Activated CD4-positive, alpha-beta memory T cell treated with anti-CD3 and anti-CD28 coated beads, Interleukin-2, amount 10 ng/mL, durations not matched to agents 7 days and 5 days (primary cell): ENCODE results near the gene SART3. TPM values are rescaled to one million over a fixed set of nuclear protein-coding genes. Genes with fewer than 3 reads are reported as not detected.

Source experiments
- CTCF ChIA-PET: fragments of 350-600 bp; sonication (Branson Sonifier 250); formaldehyde crosslinking; loops from one replicate; lab custom pipeline; 2021; ENCODE audit warnings: antibody characterized with exemption, inconsistent platforms; lab: Charles Lee
- POLR2A ChIA-PET: fragments of 350-600 bp; sonication (Branson Sonifier 250); formaldehyde crosslinking; loops from one replicate; lab custom pipeline; 2021; ENCODE audit warnings: antibody characterized with exemption; lab: Charles Lee
- DNase-seq: peaks from one replicate; pipeline ENCODE4 v3.0.0-alpha.2; 2020
- H3K27ac Mint-ChIP-seq: one replicate; pipeline ENCODE4 v1.8.0; 2021; ENCODE audit warnings: mild to moderate bottlenecking, mixed read lengths
- H3K27me3 Mint-ChIP-seq: one replicate; pipeline ENCODE4 v1.8.0; 2021; ENCODE audit warnings: mixed read lengths
- H3K36me3 Mint-ChIP-seq: one replicate; pipeline ENCODE4 v1.8.0; 2021; ENCODE audit warnings: low read depth, mixed read lengths
- H3K4me1 Mint-ChIP-seq: one replicate; pipeline ENCODE4 v1.8.0; 2021; ENCODE audit warnings: mixed read lengths
- H3K4me3 Mint-ChIP-seq: one replicate; pipeline ENCODE4 v1.8.0; 2021; ENCODE audit warnings: mild to moderate bottlenecking, mixed read lengths
- H3K9me3 Mint-ChIP-seq: one replicate; pipeline ENCODE4 v1.8.0; 2021; ENCODE audit warnings: mixed read lengths
- total RNA-seq, 2 experiments: library from RNA; stranded (reverse); gene quantifications; one replicate each; pipeline ENCODE4 v1.2.3, GENCODE V29; 2021

Gene SART3
- total RNA-seq, 2 experiments from 2014 or later: 68.9 to 70.3 TPM

GRCh38 chr12:108543652-108544051 lies 17.3 kb downstream of the SART3 start:
- ChIA-PET POLR2A (interaction anchor here (1.4 kb wide), 1 partner anchor 8 kb away, joined by 3 read pairs; no protein-coding TSS in a partner anchor), CTCF (no interaction called here)
- no peaks in the 10 kb centered on the region for H3K27me3 Mint-ChIP-seq
- DNase-seq: no peak
- H3K4me1 Mint-ChIP-seq: peaks cover 18% of the 10 kb centered on the region
- no peak overlapping the region for H3K27ac Mint-ChIP-seq
- no peak overlapping the region for H3K4me3 Mint-ChIP-seq
- H3K36me3 Mint-ChIP-seq: peaks cover 64% of the 10 kb centered on the region
- H3K9me3 Mint-ChIP-seq: no peaks in the 10 kb centered on the region

GRCh38 chr12:108542320-108542719 lies 18.7 kb downstream of the SART3 start:
- Mint-ChIP-seq H3K27ac (no peak overlapping the region), H3K27me3 (no peaks in the 10 kb centered on the region), H3K4me3 (no peak overlapping the region), H3K9me3 (no peaks in the 10 kb centered on the region), H3K36me3 (peaks cover 66% of the 10 kb centered on the region), H3K4me1 (peaks cover 18% of the 10 kb centered on the region)
- DNase-seq: no peak
- ChIA-PET POLR2A (no interaction called here), CTCF (no interaction called here)

GRCh38 chr12:108538616-108539195 lies 22.3 kb downstream of the SART3 start:
- H3K4me1 Mint-ChIP-seq: peaks cover 18% of the 10 kb centered on the region
- POLR2A ChIA-PET: no interaction called here
- no peak overlapping the region for H3K27ac Mint-ChIP-seq
- no peak for DNase-seq
- no peaks in the 10 kb centered on the region for H3K9me3 Mint-ChIP-seq
- H3K27me3 Mint-ChIP-seq: no peaks in the 10 kb centered on the region
- peaks cover 70% of the 10 kb centered on the region for H3K36me3 Mint-ChIP-seq
- H3K4me3 Mint-ChIP-seq: no peak overlapping the region
- CTCF ChIA-PET: no interaction called here

GRCh38 chr12:108538146-108538545 lies 22.8 kb downstream of the SART3 start:
- no peak overlapping the region for H3K27ac Mint-ChIP-seq
- no peaks in the 10 kb centered on the region for H3K9me3 Mint-ChIP-seq
- H3K27me3 Mint-ChIP-seq: no peaks in the 10 kb centered on the region
- POLR2A ChIA-PET: interaction anchor here (0.8 kb wide), 2 partner anchors 19 to 23 kb away, joined by 3 read pairs; partner anchors contain the start of gene SART3
- no peak overlapping the region for H3K4me3 Mint-ChIP-seq
- H3K36me3 Mint-ChIP-seq: peaks cover 65% of the 10 kb centered on the region
- DNase-seq: no peak
- CTCF ChIA-PET: no interaction called here
- peaks cover 18% of the 10 kb centered on the region for H3K4me1 Mint-ChIP-seq

GRCh38 chr12:108531929-108532848 lies 28.8 kb downstream of the SART3 start:
- H3K4me3 Mint-ChIP-seq: no peak overlapping the region
- peaks cover 65% of the 10 kb centered on the region for H3K36me3 Mint-ChIP-seq
- no peak for DNase-seq
- H3K27ac Mint-ChIP-seq: no peak overlapping the region
- H3K4me1 Mint-ChIP-seq: peaks cover 9% of the 10 kb centered on the region
- ChIA-PET CTCF (no interaction called here), POLR2A (no interaction called here)
- H3K27me3 Mint-ChIP-seq: no peaks in the 10 kb centered on the region
- H3K9me3 Mint-ChIP-seq: no peaks in the 10 kb centered on the region

- Mint-ChIP-seq H3K9me3 (no peaks in the 10 kb centered on the region), H3K27me3 (no peaks in the 10 kb centered on the region), H3K36me3 (peaks cover 67% of the 10 kb centered on the region), H3K4me1 (peaks cover 15% of the 10 kb centered on the region), H3K27ac (no peak overlapping the region), H3K4me3 (no peak overlapping the region)
- ChIA-PET POLR2A (no interaction called here), CTCF (interaction anchor here (1.0 kb wide), 1 partner anchor 18 kb away, joined by 3 read pairs; no protein-coding TSS in a partner anchor)
- DNase-seq: no peak
Measured at GRCh38 chr12:108530161-108530560, 30.8 kb downstream of the SART3 start.

- ChIA-PET CTCF (interaction anchor here (1.5 kb wide), 1 partner anchor 12 kb away, joined by 3 read pairs; the partner anchor contains the start of gene FICD), POLR2A (interaction anchor here (2.0 kb wide), 1 partner anchor 34 kb away, joined by 9 read pairs; the partner anchor contains the start of gene SART3)
- peak overlapping the region; percentile 25 for H3K27ac Mint-ChIP-seq
Measured at GRCh38 chr12:108527166-108527496, 33.8 kb downstream of the SART3 start.

GRCh38 chr12:108526482-108527165 lies 34.3 kb downstream of the SART3 start:
- DNase-seq: no peak
- Mint-ChIP-seq H3K27ac (no peak overlapping the region), H3K4me1 (peaks cover 15% of the 10 kb centered on the region), H3K4me3 (no peak overlapping the region), H3K36me3 (peaks cover 84% of the 10 kb centered on the region), H3K27me3 (no peaks in the 10 kb centered on the region), H3K9me3 (no peaks in the 10 kb centered on the region)
- CTCF ChIA-PET: interaction anchor here (1.5 kb wide), 1 partner anchor 12 kb away, joined by 3 read pairs; the partner anchor contains the start of gene FICD
- POLR2A ChIA-PET: interaction anchor here (2.0 kb wide), 1 partner anchor 34 kb away, joined by 9 read pairs; the partner anchor contains the start of gene SART3

More at GRCh38 chr12:108527166-108527496, 33.8 kb downstream of the SART3 start:
- no peak for DNase-seq
- no peaks in the 10 kb centered on the region for H3K9me3 Mint-ChIP-seq
- peaks cover 15% of the 10 kb centered on the region for H3K4me1 Mint-ChIP-seq
- H3K27me3 Mint-ChIP-seq: no peaks in the 10 kb centered on the region
- peaks cover 79% of the 10 kb centered on the region for H3K36me3 Mint-ChIP-seq
- H3K4me3 Mint-ChIP-seq: no peak overlapping the region

- H3K9me3 Mint-ChIP-seq: no peaks in the 10 kb centered on the region
- ChIA-PET POLR2A (interaction anchor here (1.3 to 2.0 kb wide), 2 partner anchors 9 to 35 kb away, joined by 3 to 9 read pairs; partner anchors contain the start of gene SART3), CTCF (no interaction called here)
- no peak for DNase-seq
- peaks cover 86% of the 10 kb centered on the region for H3K36me3 Mint-ChIP-seq
- peaks cover 15% of the 10 kb centered on the region for H3K4me1 Mint-ChIP-seq
- peak overlapping the region; percentile 31 for H3K27ac Mint-ChIP-seq
- H3K4me3 Mint-ChIP-seq: no peak overlapping the region
- no peaks in the 10 kb centered on the region for H3K27me3 Mint-ChIP-seq
Measured at GRCh38 chr12:108525681-108526080, 35.3 kb downstream of the SART3 start.

GRCh38 chr12:108523365-108523764 lies 37.6 kb downstream of the SART3 start:
- no peak overlapping the region for H3K27ac Mint-ChIP-seq
- H3K4me3 Mint-ChIP-seq: no peak overlapping the region
- no peak for DNase-seq
- peaks cover 9% of the 10 kb centered on the region for H3K4me1 Mint-ChIP-seq
- ChIA-PET POLR2A (no interaction called here), CTCF (no interaction called here)
- peaks cover 87% of the 10 kb centered on the region for H3K36me3 Mint-ChIP-seq
- H3K27me3 Mint-ChIP-seq: no peaks in the 10 kb centered on the region
- no peaks in the 10 kb centered on the region for H3K9me3 Mint-ChIP-seq

- ChIA-PET POLR2A (no interaction called here), CTCF (interaction anchor here (0.8 to 1.3 kb wide), 3 partner anchors 11 to 37 kb away, joined by 3 to 4 read pairs (median 3); no protein-coding TSS in a partner anchor)
- no peak for DNase-seq
- peaks cover 22% of the 10 kb centered on the region for H3K4me1 Mint-ChIP-seq
- peaks cover 66% of the 10 kb centered on the region for H3K36me3 Mint-ChIP-seq
- no peak overlapping the region for H3K27ac Mint-ChIP-seq
- no peak overlapping the region for H3K4me3 Mint-ChIP-seq
- H3K9me3 Mint-ChIP-seq: no peaks in the 10 kb centered on the region
- H3K27me3 Mint-ChIP-seq: no peaks in the 10 kb centered on the region
Measured at GRCh38 chr12:108519558-108519957, 41.4 kb downstream of the SART3 start.

GRCh38 chr12:108518716-108519496 lies 42.1 kb downstream of the SART3 start:
- no peak for DNase-seq
- no peak overlapping the region for H3K27ac Mint-ChIP-seq
- ChIA-PET POLR2A (no interaction called here), CTCF (interaction anchor here (0.9 to 1.3 kb wide), 2 partner anchors 10 to 15 kb away, joined by 3 to 4 read pairs; no protein-coding TSS in a partner anchor)
- peaks cover 25% of the 10 kb centered on the region for H3K4me1 Mint-ChIP-seq
- peaks cover 59% of the 10 kb centered on the region for H3K36me3 Mint-ChIP-seq
- no peak overlapping the region for H3K4me3 Mint-ChIP-seq
- H3K27me3 Mint-ChIP-seq: no peaks in the 10 kb centered on the region
- H3K9me3 Mint-ChIP-seq: no peaks in the 10 kb centered on the region
